Activated T-cell treated with anti-CD3 and anti-CD28 coated beads for 4 hours (primary cell): ENCODE results near the gene NCAN.

Experiments
- DNase-seq: peaks from one replicate; pipeline ENCODE4 v3.0.0-alpha.2; 2020

Gene NCAN

DNA sequence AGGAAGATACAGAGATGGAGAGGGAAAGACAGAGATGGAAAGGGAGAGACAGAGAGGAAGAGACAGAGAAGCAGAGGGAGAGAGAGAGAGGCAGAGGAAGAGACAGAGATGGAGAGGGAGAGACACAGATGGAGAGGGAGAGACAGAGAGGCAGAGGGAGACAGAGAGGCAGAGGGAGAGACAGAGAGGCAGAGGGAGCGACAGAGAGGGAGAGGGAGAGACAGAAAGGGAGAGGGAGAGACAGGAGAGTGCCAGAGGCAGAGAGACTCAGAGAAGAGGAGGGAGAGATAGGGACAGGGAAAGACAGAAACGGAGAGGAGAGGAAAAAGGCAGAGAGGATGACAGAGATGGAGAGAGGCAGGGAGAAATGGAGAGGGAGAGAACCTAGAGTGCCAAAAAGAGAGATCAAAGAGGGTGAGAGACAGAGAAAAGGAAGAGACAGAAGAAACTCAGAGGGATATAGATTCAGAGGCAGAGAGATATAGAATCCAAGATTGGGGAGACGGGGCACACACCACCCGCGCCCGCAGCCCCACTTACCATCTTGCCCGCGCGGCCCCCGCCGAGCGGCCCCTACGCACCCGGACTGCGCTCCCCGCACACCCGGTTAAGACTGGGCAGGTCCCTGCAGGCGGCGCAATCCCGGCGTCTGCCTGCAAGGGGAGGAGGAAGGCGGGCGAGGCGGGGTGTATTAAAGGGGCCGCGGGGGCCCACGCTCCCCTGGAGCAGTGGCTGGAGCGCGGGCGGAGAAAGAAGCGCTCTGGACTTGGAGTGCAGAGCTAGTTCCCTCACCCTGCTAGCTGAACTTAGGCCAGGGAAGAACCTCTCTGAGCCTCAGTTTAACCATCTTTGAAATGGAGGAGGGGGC lies 50.7 kb downstream of the NCAN start:
- DNase-seq = no peak

GRCh38 chr19:19263886-19264487 lies 52.2 kb downstream of the NCAN start:
- DNase-seq = no peak

DNA sequence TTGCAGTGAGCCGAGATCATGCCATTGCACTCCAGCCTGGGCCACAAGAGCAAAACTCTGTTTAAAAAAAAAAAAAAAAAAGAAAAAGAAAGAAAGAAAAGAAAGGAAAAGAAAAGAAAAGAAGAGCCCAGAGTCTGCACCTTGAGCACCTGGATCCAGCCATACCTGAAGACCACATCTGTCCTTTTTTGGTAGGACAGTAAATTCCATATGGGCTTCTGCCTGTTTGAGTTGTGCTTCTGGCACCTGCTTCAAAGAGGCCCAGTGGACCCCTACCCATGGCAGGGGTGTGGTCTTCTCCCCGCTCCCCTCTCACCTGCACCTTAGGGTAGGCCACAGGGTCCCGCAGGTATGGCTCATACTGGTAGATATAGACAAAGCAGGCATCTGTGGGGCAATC lies 55.5 kb downstream of the NCAN start:
- no peak for DNase-seq

- no peak for DNase-seq
These were observed 57.0 kb downstream of the NCAN start for GRCh38 chr19:19268453-19269385.

GRCh38 chr19:19269952-19270694 lies 58.4 kb downstream of the NCAN start:
- no peak for DNase-seq

DNA sequence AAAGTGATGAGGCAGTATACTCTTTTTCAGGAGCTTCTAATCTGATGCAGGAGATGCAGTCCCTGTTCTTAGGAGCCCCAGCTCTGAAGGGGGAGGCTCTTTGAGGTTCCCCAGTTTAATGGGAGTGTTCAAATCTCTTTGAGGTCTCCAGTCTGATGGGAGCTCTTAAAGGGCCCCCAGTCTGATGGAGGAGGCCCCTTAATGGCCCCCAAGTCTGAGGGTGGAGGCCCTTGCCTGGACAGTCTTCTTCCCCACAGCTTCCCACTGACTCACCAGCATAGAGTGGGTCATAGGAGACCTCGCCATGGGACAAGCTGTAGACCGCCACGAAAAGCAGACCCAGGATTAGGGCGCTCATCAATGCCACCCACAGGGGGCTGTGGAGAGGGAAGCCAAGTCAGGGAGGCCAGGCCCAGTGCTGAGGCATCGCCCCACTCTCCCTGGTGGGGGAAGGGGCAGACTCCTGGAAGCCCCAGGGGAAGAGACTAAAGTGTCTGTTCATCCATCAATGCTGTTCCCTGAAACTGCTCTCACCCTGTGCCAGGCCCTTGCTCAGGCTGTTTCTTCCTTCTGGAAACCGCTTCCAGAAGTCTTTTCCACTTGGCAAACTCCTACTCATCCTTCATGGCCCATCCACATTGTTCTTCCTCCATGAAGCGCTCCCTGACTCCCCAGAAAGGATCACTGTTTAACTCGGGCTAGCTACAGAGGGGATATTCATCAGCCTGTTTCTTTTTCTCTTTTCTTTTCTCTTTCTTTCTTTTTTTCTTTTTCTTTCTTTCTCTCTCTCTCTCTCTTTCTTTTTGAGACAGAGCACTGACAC lies 59.2 kb downstream of the NCAN start:
- no peak for DNase-seq

DNA sequence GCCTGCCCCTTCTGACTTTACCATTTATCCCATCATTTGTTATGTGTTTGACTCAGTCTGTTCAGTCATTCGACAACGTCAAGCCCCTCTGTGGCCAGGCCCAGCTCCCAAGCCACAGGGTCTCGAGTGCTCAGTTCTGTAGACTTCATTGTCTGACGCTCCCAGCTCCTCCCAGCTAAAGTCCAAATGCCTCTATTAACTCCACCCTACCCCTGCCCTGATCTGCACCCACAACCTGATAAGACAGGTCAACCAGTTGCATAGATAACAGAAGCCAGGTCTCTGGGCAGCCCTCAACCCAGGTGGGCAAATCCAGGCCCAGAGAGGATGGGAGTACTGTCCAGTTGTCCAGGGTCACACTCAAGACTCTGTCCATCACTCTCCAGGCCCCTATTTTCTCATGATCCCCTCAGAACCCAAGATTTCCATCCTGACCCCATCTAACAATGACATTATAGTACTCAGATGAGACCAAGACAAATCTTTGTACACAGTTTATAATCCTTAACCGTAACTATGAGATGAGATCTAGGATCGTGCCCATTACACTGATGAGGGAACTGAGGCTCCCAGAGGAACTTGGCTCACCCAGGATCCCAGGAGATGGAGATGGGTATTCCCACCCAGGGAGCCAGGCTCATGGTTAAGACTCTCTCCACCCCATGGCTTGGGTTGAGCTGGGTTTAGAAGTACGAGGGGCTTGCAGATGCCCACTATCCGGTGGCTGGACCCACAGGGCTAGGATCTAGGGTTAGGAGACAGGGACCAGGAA lies 60.3 kb downstream of the NCAN start:
- DNase-seq = no peak

- DNase-seq = no peak
These were observed 62.4 kb downstream of the NCAN start for GRCh38 chr19:19274146-19274545.

DNA sequence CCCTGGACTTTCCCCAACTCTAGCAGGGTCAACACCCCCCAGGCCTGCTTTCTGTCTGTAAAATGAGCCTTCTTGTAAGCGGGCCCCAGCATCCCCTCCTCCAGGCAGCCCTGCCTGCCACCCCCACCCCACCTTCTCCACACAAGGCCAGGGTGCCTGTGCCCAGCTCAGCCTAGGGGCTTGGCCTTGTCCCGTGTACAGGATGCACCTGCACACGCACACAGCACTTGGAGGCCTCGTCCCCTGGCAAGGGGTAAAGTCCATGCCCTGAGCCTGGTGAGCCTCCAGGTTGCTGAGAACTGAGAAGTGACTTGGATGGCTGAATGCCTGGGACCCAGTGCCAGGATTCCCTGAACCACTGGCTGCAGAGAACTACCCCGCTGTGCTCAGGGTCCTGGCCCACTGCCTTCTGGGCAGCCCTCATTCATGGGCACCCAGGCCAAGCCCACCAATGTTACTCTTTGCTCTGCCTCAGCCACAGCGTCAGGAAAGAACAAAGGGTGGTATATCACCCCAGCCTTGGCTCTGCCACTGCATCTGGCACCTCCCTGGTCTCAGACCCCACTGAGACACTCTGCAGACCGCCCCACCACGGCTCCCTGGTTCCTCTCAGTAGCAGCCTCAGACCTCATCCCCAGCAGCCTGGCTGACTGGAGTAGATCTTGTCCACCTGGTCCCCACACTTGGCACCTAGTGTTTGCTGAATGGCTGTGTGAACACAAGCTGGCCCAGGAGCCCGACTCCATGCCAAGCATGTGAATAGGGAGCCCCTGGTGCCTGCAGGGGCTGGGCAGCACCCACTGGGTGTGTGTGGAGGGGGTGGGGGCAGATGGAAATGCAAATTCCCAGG lies 63.2 kb downstream of the NCAN start:
- no peak for DNase-seq

DNA sequence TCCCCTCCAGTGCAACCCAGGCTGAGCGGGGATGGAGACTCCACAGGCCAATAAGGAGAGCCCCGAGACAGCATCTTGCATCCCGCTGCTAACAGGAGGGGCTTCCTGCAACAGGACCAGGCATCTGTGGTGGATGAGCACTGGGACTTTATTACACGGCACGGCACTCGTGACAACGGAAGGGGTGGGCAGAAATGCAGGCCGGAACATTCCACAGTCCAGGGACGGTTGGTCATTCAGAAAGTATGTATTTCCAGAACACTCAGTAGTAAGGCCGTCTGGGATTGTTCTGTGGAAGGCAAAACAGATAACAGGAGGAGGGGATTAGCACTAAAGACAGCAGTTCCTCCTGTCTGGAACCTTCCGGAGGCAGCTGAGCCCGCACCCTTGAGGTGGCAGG lies 64.6 kb downstream of the NCAN start:
- no peak for DNase-seq

DNA sequence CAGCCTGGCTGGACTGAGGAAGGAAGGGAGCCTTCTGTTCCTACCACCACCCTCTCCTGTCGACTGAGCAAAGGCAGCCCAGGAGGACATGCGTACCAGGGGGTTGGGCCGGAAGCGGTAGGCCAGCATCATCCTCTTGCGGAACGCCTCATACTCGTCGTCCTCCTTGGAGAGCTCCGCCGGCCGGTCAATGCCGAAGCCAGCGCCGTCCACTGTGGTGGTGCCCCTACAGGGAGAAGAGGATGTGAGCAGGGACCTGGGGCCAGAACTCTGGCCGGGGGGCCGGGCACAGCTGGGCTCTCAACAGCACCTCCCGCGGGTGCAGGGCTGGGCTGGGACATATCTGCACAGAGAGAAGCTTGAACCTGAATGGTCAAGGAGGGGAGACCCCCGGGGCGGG lies 65.1 kb downstream of the NCAN start:
- DNase-seq = no peak

- no peak for DNase-seq
These were observed 66.6 kb downstream of the NCAN start for GRCh38 chr19:19278315-19278714.

DNA sequence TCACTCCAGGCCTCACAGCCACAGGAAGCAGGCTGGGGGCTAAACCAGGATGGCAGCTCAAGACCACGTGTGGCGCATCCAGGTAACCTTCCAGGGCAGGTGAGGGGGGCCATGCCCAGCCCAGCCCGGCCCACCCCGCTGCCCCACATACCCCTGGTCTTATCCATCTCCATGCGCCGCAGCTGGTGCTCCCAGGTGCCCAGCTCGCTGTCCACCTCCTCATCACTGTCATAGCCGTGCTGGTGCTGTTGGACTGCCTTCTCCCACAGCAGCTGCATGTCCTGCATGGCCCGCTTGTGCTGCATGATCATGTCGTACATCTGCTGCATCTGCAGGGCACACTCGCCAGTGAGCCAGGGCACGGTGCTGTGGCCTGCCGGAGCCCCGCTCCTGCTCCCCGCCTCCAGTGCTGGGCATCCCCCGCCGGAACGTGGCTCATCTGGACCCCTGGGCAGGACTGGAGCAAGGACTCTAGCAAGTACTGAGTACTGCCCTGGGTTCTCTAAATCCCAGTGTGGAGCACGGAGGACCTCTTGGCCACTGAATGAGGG lies 67.4 kb downstream of the NCAN start:
- DNase-seq = no peak

GRCh38 chr19:19279853-19280252 lies 68.1 kb downstream of the NCAN start:
- DNase-seq = no peak

GRCh38 chr19:19280561-19280960 lies 68.8 kb downstream of the NCAN start:
- DNase-seq = no peak

DNA sequence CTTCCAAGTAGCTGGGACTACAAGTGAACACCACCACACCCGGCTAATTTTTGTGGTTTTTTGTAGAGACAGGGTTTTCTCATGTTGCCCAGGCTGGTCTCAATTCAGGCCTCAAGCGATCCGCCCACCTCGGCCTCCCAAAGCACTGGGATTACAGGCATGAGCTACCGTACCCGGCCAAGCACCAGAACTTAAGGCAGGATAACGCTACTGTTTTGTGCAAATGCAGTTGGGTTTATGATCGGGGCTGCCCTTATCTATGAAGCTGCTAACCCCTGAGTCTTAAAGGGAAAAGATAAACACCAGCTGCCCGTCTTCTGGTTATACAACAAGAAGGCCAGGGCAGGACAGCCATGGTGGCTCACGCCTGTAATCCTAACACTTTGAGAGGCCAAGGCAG lies 73.9 kb downstream of the NCAN start:
- no peak for DNase-seq

- DNase-seq = no peak
These were observed 80.8 kb downstream of the NCAN start for GRCh38 chr19:19292607-19293006.

- no peak for DNase-seq
These were observed 83.2 kb downstream of the NCAN start for GRCh38 chr19:19294914-19295313.

GRCh38 chr19:19296953-19297689 lies 85.4 kb downstream of the NCAN start:
- no peak for DNase-seq
